Fibroblast of skin of right biceps (primary cell): ENCODE results near the gene ALKBH8.
"Not testable (repeated sequence)": the region's sequence is repeated elsewhere in the genome, so short reads cannot be mapped to it uniquely, and the experiment has no call there.

Experiments used
- DNase-seq: peaks from one replicate; pipeline ENCODE4 v3.0.0-alpha.2; 2013

ALKBH8 gene

GRCh38 chr11:107576497-107577345 is 11.2 kb upstream of the ALKBH8 start:
- DNase-seq: peak; percentile 49

GRCh38 chr11:107573438-107573837 is 7.9 kb upstream of the ALKBH8 start:
- DNase-seq: no peak

GRCh38 chr11:107570015-107570414 is 4.5 kb upstream of the ALKBH8 start:
- no peak for DNase-seq

DNA sequence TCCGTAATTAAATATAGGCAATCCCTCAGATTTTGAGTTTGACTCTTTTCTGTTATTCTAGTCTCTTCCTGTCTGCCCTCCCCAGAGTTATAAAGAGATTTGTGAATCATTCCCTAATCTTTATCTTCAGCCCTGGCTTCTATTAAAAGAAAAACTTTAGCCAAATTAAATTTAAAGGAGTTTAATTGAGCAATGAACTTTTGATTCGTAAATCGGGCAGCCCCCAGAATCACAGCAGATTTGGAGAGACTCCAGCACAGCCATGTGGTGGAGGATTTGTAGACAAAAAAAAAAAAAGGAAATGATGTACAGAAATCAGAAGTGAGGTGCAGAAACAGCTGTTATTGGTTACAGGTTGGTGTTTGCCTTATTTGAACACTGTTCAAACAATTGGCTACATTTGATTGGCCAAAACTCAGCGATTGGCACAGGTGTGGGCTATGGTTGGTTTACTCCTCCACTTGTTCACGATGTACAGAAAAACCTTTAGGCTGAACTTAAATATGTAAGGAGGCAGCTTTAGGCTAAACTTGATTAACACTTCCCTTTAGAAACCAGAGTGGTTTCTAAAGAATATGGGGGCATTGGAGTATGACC is 2.3 kb upstream of the ALKBH8 start:
- DNase-seq: peak; percentile 23

DNA sequence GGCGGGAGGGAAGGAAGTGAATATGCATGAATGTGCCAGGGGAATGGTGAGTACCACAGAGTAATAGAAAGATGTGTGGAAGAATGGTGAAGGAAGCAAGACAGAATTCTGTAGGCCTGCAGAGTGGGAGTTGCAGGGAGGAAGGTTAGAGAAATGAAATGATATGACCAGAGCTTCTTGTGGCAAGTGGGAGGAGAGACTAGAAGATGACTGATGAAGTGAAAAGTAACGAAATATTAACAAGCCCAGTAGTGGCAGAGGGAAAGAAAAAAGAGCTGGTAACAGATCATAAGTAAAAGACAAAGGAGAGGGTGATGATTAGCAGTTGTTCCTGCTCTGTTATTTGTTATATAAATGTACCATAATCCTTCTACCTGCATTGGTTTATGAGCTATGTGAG is 1.0 kb upstream of the ALKBH8 start:
- no peak for DNase-seq

GRCh38 chr11:107565955-107566501 is 493 bp upstream of the ALKBH8 start:
- DNase-seq: peak; percentile 32

DNA sequence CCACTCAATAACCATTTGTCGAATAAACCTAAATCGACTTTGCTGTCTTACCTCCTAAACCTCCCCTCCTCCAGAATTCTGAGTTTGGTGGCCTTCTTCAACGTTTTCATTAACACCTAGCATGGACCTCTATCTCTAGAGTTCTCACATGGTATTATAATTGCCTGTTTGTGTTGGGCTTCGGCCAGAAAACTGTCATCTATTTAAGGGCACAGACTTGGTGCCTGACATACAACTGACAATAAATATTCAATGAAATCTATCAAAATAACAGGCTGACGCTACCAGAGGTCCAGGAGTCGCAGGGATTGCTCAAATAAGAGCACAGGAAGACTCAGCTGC is 687 bp downstream of the ALKBH8 start:
- DNase-seq: no peak

DNA sequence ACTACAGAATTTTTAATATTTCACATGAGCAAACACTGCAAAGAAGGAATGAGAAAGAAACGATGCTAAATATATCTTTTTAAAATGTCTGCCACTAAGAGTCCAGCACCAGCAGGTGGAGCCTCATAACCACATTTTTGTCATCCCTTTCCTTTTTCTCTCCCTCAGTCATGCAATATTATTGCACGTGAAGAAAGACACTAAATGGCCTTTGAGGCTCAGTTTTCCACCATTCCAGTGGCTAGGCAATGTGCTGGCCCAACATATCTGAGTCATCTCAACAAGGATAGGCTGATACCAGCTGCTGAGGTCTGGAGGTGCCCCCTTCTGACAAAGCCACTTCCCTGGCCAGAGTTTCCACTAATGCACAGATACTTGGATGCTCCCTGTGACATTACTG is 1.8 kb downstream of the ALKBH8 start:
- peak; percentile 70 for DNase-seq

GRCh38 chr11:107562647-107563208 is 2.8 kb downstream of the ALKBH8 start:
- peak; percentile 94 for DNase-seq

GRCh38 chr11:107561688-107562087 is 3.8 kb downstream of the ALKBH8 start:
- peak; percentile 90 for DNase-seq

GRCh38 chr11:107550304-107550703 is 15.2 kb downstream of the ALKBH8 start:
- no peak for DNase-seq

GRCh38 chr11:107549954-107550285 is 15.6 kb downstream of the ALKBH8 start:
- no peak for DNase-seq

DNA sequence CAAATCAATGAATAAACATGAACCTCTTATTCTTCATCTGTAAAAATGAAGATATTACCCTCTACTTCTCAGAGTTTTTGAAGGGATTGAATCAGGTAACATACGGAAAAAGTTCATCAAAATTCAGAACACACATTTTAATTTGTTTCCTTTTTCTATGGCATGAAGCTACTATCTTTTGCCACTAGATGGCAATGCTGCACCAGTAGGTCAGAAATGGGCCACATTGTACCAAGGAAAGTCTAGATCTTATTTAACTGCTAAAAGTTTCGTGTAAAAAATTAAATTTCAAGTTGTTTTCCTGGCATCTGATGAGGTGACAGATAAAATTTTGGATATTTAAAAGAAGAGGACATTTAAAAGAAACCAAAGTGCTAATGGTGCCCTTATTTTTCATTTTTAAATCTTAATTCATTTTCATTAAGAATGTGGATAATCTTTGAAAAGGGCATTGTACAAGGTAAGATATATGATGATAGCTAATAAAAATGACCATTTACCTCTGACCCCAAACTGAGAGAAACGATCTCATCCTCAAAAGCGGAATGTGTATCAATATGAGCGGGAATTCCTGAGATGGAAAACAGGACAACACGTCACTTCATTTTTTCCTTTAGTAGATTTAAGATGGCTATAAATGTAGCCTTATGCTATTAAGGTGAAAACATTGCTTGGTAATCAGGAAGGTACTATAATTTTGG is 16.1 kb downstream of the ALKBH8 start:
- peak; percentile 48 for DNase-seq

DNA sequence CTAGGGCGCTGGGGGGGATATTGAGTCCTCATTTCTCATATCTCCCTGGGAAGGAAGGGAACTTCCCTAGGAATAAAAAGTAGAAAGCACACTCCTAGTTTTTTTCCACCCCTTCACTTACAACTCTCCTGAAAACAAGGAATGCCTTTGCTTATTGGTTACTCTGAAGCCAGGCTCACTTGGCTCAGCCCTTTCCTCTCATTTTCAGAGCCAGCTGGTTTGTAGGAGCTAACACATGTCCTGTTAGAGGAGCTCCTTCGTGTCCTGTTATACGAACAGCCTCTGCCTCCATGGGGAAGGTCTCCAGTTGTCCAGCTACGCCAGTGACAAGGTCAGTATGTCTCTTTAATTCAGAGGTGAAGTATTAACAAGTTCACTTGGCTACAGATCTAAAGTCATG is 17.6 kb downstream of the ALKBH8 start:
- DNase-seq: no peak

GRCh38 chr11:107545101-107545514 is 20.4 kb downstream of the ALKBH8 start:
- peak; percentile 45 for DNase-seq

GRCh38 chr11:107538821-107539220 is 26.7 kb downstream of the ALKBH8 start:
- DNase-seq: no peak

- DNase-seq: no peak
These were observed 27.3 kb downstream of the ALKBH8 start for GRCh38 chr11:107538239-107538638.

GRCh38 chr11:107537155-107537554 is 28.4 kb downstream of the ALKBH8 start:
- DNase-seq: not testable (repeated sequence)

- DNase-seq: no peak
These were observed 39.3 kb downstream of the ALKBH8 start for GRCh38 chr11:107526197-107526596.

DNA sequence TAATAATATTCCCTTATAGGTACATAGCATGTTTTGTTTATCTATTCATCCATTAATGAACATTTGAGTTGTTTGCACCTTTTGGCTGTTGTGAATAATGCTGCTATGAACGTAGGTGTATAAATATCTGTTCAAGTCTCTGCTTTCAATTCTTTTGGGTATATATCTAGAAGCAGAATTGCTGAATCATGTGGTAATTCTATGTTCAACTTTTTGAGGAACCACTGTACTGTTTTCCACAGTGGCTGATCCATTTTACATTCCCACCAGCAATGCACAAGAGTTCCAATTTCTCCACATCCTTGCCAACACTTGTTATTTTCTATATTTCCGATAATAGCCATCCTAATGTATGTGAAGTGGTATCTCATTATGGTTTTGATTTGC is 56.7 kb downstream of the ALKBH8 start:
- no peak for DNase-seq

- no peak for DNase-seq
These were observed 57.2 kb downstream of the ALKBH8 start for GRCh38 chr11:107508201-107508857.

- no peak for DNase-seq
These were observed 59.8 kb downstream of the ALKBH8 start for GRCh38 chr11:107505647-107506225.

DNA sequence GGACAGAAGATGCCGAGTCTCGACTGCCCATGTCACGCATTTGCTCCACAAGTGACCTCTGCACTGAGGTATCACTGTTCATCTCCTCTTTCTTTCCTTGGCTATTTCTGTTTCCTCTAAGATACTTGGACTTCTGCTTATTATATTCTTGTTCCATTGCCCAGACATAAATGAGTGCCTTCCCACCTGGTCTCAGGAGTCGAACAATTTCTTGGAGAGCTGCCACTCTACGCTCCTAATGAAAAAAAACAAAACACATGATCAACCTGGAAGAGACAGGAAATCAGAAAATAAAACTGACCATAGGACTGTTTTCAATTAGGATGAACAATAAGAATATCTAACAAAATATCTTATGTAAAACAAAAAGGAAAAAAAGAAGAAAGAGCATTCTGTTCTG is 60.6 kb downstream of the ALKBH8 start:
- DNase-seq: no peak
